HCT116 (cell line): ENCODE data around the gene ADAMTS9. TPM values are rescaled to one million over a fixed set of nuclear protein-coding genes. Genes with fewer than 3 reads are reported as not detected.

Source experiments
- ATAC-seq: fragments of 200-7000 bp; cut with Tn5 transposase; 2 replicates; pipeline ENCODE4 v1.9.1; 2020; ENCODE audit warnings: mild to moderate bottlenecking, moderate library complexity
- BruUV-seq: library from RNA; stranded (reverse); fragments of 400-500 nt; replicated peaks from 2 replicates; lab custom pipeline; 2021; lab: Mats Ljungman, UMichigan
- CTCF ChIA-PET: fragments of 300-600 bp; sonication (Branson Sonifier 250); formaldehyde crosslinking; loops from one replicate; lab custom pipeline; 2021; ENCODE audit warnings: antibody characterized with exemption; lab: Charles Lee
- POLR2A ChIA-PET: fragments of 300-600, 350-600 bp; sonication (Branson Sonifier 250); formaldehyde crosslinking; loops from one replicate; lab custom pipeline; 2021; ENCODE audit warnings: antibody characterized with exemption; lab: Charles Lee
- RAD21 ChIA-PET, 2 experiments: fragments of 300-600 bp; sonication (Branson Sonifier 250); formaldehyde crosslinking; loops; one replicate each; lab custom pipeline; 2023; ENCODE audit warnings: low total read pairs in 2 of 2; ENCODE audit not compliant: uncharacterized antibody in 2 of 2, unreplicated experiment in 2 of 2, low non-redundant PET in 1 of 2; lab: Charles Lee
- DNase-seq: peaks from one replicate; pipeline ENCODE4 v3.0.0-alpha.2; 2010; ENCODE audit warnings: low read depth, low spot score
- H2AFZ ChIP-seq: fragments of 200-600 bp; shearing (Covaris generic), sonication (generic); 2 replicates; pipeline ENCODE4 v1.6.1; 2017; ENCODE audit warnings: low read depth, mixed run types, mixed read lengths, antibody characterized with exemption, low read length; ENCODE audit not compliant: poor library complexity, severe bottlenecking
- H3K27ac ChIP-seq: 2 replicates; pipeline ENCODE4 v1.5.1; 2012; ENCODE audit warnings: low read depth, low read length
- H3K27me3 ChIP-seq: fragments of 200-600 bp; sonication (generic); 2 replicates; pipeline ENCODE4 v1.6.1; 2016; ENCODE audit warnings: mixed run types, low read length, mixed read lengths; ENCODE audit not compliant: insufficient read depth
- H3K36me3 ChIP-seq, 2 experiments: fragments of 200-500 bp in 1 of 2; fragments of 200-600 bp in 1 of 2; sonication (Bioruptor generic) in 1 of 2; sonication (generic) in 1 of 2; 2 replicates each; pipeline versions ENCODE4 v1.5.1 to v1.6.1; 2014 to 2016; ENCODE audit warnings: low read length in 2 of 2, inconsistent platforms in 1 of 2, mixed read lengths in 1 of 2, mixed run types in 1 of 2; ENCODE audit not compliant: insufficient read depth in 2 of 2, control insufficient read depth in 1 of 2
- H3K4me1 ChIP-seq, 2 experiments: fragments of 200-600 bp in 1 of 2; sonication (generic) in 1 of 2; 2 replicates each; pipeline versions ENCODE4 v1.5.1 to v1.6.1; 2012 to 2017; ENCODE audit warnings: low read length in 2 of 2, inconsistent platforms in 1 of 2, mild to moderate bottlenecking in 1 of 2, mixed read lengths in 1 of 2, mixed run types in 1 of 2, moderate library complexity in 1 of 2; ENCODE audit not compliant: insufficient read depth in 2 of 2, control insufficient read depth in 1 of 2
- H3K4me2 ChIP-seq: fragments of 200-600 bp; sonication (generic); 2 replicates; pipeline ENCODE4 v1.6.1; 2017; ENCODE audit warnings: mixed run types, low read length, mixed read lengths
- H3K4me3 ChIP-seq, 2 experiments: fragments of 200-600 bp in 1 of 2; sonication (generic) in 1 of 2; replicated peaks in 1 of 2; 2 replicates each; pipeline ENCODE4 v1.5.1; 2011 to 2016; ENCODE audit warnings: low read length in 2 of 2, control low read depth in 1 of 2, low read depth in 1 of 2, mild to moderate bottlenecking in 1 of 2, mixed read lengths in 1 of 2, mixed run types in 1 of 2
- H3K79me2 ChIP-seq: fragments of 200-600 bp; sonication (generic); 2 replicates; pipeline ENCODE4 v1.6.1; 2017; ENCODE audit warnings: mild to moderate bottlenecking, mixed run types, low read length, moderate library complexity, mixed read lengths; ENCODE audit not compliant: insufficient read depth
- H3K9ac ChIP-seq: fragments of 200-600 bp; sonication (generic); 2 replicates; pipeline ENCODE4 v1.6.1; 2016; ENCODE audit warnings: low read length, mixed read lengths
- H3K9me2 ChIP-seq: fragments of 200-600 bp; sonication (generic), shearing (Covaris generic); 2 replicates; pipeline ENCODE4 v1.6.1; 2017; ENCODE audit warnings: mixed run types, mild to moderate bottlenecking, moderate library complexity; ENCODE audit not compliant: insufficient read depth
- H3K9me3 ChIP-seq, 2 experiments: fragments of 200-500 bp in 1 of 2; fragments of 200-600 bp in 1 of 2; sonication (Bioruptor generic) in 1 of 2; sonication (generic) in 1 of 2; 2 replicates each; pipeline ENCODE4 v1.6.1; 2014 to 2017; ENCODE audit warnings: low read length in 2 of 2, mixed read lengths in 2 of 2, inconsistent platforms in 1 of 2, low read depth in 1 of 2, mild to moderate bottlenecking in 1 of 2, mixed run types in 1 of 2, moderate library complexity in 1 of 2; ENCODE audit not compliant: control insufficient read depth in 1 of 2, insufficient read depth in 1 of 2
- H4K20me1 ChIP-seq: fragments of 200-600 bp; sonication (generic), shearing (Covaris generic); 2 replicates; pipeline ENCODE4 v1.6.1; 2017; ENCODE audit warnings: mixed run types, mild to moderate bottlenecking, moderate library complexity; ENCODE audit not compliant: insufficient read depth
- CBX3 ChIP-seq: IDR thresholded peaks from 2 replicates; pipeline ENCODE4 v1.6.1; 2012; ENCODE audit warnings: low read depth
- EGR1 ChIP-seq: IDR thresholded peaks from 2 replicates; pipeline ENCODE4 v1.6.1; 2012; ENCODE audit warnings: low read depth
- EZH2phosphoT487 ChIP-seq: fragments of 200-600 bp; IDR thresholded peaks from 2 replicates; pipeline ENCODE4 v1.6.1; 2018; ENCODE audit warnings: antibody characterized with exemption, borderline replicate concordance
- JUND ChIP-seq: IDR thresholded peaks from 2 replicates; pipeline ENCODE4 v1.6.1; 2012
- RAD21 ChIP-seq: IDR thresholded peaks from 2 replicates; pipeline ENCODE4 v1.6.1; 2012; ENCODE audit warnings: low read depth, mild to moderate bottlenecking
- REST ChIP-seq: IDR thresholded peaks from 2 replicates; pipeline ENCODE4 v1.6.1; 2012; ENCODE audit warnings: low read depth
- SIN3A ChIP-seq: IDR thresholded peaks from 2 replicates; pipeline ENCODE4 v1.6.1; 2012; ENCODE audit warnings: low read depth
- ZFX ChIP-seq: fragments of 450-650 bp; IDR thresholded peaks from 2 replicates; pipeline ENCODE4 v1.6.1; 2017
- intact Hi-C: fragments of 100-400 bp; cut with micrococcal nuclease; formaldehyde crosslinking; loops from 2 replicates; pipeline ENCODE4 v1.10.0; 2022
- total RNA-seq: library from RNA; stranded (reverse); gene quantifications from one replicate; pipeline ENCODE4 v1.2.1, GENCODE V29; 2021; ENCODE audit not compliant: unreplicated experiment
- TF ChIP-seq, protein P1 (sequence below), 3 experiments: fragments of 200-600 bp in 1 of 3; sonication (generic) in 1 of 3; IDR thresholded peaks in 2 of 3; conservative IDR thresholded peaks in 1 of 3; 2 replicates each; pipeline ENCODE4 v1.5.1; 2012 to 2017; ENCODE audit warnings: low read depth in 2 of 3, low read length in 2 of 3, antibody characterized with exemption in 1 of 3, borderline replicate concordance in 1 of 3, control low read depth in 1 of 3, mild to moderate bottlenecking in 1 of 3, mixed read lengths in 1 of 3, mixed run types in 1 of 3, moderate library complexity in 1 of 3; ENCODE audit not compliant: insufficient read depth in 1 of 3

ADAMTS9 gene
- total RNA-seq, 1 experiment from 2014 or later = 0.05 TPM

- no peaks in the 10 kb centered on the region for H3K27me3 ChIP-seq
- no peaks in the 10 kb centered on the region for H3K36me3 ChIP-seq
- no peak overlapping the region for H3K4me3 ChIP-seq
- intact Hi-C loops = no loop called here
- H3K27ac ChIP-seq = no peak overlapping the region
- ChIA-PET CTCF (interaction anchor here (0.6 kb wide), 1 partner anchor 24 kb away, joined by 3 read pairs; no protein-coding TSS in a partner anchor), RAD21 (no interaction called here), POLR2A (no interaction called here)
- no peaks in the 10 kb centered on the region for H4K20me1 ChIP-seq
- DNase-seq (no peak), ATAC-seq (no peak)
- H3K79me2 ChIP-seq = no peaks in the 10 kb centered on the region
- TF ChIP-seq, protein P1, sequence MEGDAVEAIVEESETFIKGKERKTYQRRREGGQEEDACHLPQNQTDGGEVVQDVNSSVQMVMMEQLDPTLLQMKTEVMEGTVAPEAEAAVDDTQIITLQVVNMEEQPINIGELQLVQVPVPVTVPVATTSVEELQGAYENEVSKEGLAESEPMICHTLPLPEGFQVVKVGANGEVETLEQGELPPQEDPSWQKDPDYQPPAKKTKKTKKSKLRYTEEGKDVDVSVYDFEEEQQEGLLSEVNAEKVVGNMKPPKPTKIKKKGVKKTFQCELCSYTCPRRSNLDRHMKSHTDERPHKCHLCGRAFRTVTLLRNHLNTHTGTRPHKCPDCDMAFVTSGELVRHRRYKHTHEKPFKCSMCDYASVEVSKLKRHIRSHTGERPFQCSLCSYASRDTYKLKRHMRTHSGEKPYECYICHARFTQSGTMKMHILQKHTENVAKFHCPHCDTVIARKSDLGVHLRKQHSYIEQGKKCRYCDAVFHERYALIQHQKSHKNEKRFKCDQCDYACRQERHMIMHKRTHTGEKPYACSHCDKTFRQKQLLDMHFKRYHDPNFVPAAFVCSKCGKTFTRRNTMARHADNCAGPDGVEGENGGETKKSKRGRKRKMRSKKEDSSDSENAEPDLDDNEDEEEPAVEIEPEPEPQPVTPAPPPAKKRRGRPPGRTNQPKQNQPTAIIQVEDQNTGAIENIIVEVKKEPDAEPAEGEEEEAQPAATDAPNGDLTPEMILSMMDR (IDR thresholded peaks at IDR 0.05 in 2 of 3, conservative IDR thresholded peaks at IDR 0.05 in 1 of 3; ENCODE audit: borderline replicate concordance in 1 of 3, insufficient read depth in 1 of 3, low read depth in 2 of 3, low read length in 2 of 3) = no peak
- TF ChIP-seq CBX3 = no peak
- no peak for TF ChIP-seq SIN3A
- TF ChIP-seq RAD21 = no peak
- TF ChIP-seq EZH2phosphoT487 = no peak
- no peak for TF ChIP-seq EGR1
- TF ChIP-seq ZFX = no peak
- no peak for TF ChIP-seq JUND
- no peak for TF ChIP-seq REST
- H3K9me3 ChIP-seq = no peaks in the 10 kb centered on the region
- H2AFZ ChIP-seq = no peak overlapping the region
- no TSS peak for BruUV-seq
- H3K4me1 ChIP-seq = no peaks in the 10 kb centered on the region
- H3K9ac ChIP-seq = no peak overlapping the region
- no peak overlapping the region for H3K4me2 ChIP-seq
- H3K9me2 ChIP-seq = no peaks in the 10 kb centered on the region; the same call in 1 of the 2 replicates
Measured at GRCh38 chr3:64506255-64506654, 181.5 kb downstream of the ADAMTS9 start.
